ENCODE results near the gene COPS2. TPM values are rescaled to one million over a fixed set of nuclear protein-coding genes. Genes with fewer than 3 reads are reported as not detected.

The COPS2 gene
- total and polyA plus RNA-seq, 8 donors = 59.9 to 124 (median 93.2) TPM

DNA sequence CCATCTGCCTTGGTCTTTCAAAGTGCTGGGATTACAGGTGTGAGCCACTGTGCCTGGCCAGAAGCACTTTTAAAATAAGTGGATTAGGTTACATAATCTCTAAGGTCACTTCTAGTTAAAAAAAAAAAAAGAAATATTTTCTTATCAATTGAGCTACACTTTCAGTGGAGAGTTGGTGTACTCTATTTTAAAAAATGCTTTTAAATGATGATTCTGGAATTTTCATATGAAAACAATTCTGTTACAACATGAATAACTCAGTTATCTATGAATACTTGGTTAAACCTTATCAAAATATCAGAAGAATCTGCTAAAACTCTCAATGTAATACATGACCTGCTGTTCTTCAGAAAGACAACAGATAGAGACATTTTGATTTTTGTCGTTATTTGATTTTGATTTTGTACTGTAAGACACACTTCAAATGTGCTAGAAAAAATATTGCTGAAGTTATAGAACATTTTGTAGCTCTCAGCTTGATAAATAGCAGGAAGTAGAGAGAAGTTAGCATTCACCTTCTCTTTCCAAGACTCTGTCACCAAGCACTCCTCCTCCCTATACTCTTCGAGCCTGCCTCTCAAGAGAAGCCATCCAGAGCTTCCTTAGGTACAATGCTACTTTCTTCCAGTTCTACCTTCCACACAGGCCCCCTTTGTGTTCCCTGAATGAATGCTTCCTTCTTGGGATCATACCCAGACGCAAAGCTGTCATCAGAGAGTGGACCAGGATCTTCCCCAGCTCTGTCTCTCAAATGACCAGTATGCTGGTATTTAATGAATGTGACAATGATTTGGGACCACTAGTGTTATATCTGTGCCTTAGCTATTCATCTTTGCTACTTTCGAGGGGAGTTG, 61.9 kb downstream of the COPS2 start:
- no peaks in the 10 kb centered on the region for H3K36me3 ChIP-seq
- no peak overlapping the region for H3K27ac ChIP-seq
- ATAC-seq (peak; percentile 56), DNase-seq (no peak)
- TF ChIP-seq, protein P1, sequence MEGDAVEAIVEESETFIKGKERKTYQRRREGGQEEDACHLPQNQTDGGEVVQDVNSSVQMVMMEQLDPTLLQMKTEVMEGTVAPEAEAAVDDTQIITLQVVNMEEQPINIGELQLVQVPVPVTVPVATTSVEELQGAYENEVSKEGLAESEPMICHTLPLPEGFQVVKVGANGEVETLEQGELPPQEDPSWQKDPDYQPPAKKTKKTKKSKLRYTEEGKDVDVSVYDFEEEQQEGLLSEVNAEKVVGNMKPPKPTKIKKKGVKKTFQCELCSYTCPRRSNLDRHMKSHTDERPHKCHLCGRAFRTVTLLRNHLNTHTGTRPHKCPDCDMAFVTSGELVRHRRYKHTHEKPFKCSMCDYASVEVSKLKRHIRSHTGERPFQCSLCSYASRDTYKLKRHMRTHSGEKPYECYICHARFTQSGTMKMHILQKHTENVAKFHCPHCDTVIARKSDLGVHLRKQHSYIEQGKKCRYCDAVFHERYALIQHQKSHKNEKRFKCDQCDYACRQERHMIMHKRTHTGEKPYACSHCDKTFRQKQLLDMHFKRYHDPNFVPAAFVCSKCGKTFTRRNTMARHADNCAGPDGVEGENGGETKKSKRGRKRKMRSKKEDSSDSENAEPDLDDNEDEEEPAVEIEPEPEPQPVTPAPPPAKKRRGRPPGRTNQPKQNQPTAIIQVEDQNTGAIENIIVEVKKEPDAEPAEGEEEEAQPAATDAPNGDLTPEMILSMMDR (IDR thresholded peaks at IDR 0.05) = no peak
- intact Hi-C loops (cut with DNase I) = no loop called here
- H3K4me1 ChIP-seq = no peaks in the 10 kb centered on the region
- H3K4me3 ChIP-seq = no peak overlapping the region
- no peaks in the 10 kb centered on the region for H3K9me3 ChIP-seq
- no peaks in the 10 kb centered on the region for H3K27me3 ChIP-seq

DNA sequence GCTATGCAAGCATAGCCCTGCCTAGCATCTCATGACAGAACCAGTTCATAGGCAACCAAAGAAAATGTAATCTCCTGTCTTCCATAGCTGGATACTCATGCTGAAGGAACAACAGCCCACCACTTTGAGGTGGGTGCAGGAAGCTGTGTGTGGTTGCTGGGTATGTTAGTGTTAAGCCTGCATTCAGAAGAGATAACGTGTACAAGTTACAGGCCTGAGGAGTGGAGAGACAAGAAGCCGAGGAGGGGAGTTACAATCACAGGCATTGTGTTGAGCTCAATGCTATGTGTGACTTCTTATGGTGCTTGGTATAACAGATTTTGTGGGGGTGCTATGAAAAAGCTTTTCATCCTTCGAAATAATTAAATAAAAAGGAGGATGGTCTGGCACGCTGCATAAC, 66.4 kb downstream of the COPS2 start:
- intact Hi-C loops (cut with DNase I) = no loop called here

DNA sequence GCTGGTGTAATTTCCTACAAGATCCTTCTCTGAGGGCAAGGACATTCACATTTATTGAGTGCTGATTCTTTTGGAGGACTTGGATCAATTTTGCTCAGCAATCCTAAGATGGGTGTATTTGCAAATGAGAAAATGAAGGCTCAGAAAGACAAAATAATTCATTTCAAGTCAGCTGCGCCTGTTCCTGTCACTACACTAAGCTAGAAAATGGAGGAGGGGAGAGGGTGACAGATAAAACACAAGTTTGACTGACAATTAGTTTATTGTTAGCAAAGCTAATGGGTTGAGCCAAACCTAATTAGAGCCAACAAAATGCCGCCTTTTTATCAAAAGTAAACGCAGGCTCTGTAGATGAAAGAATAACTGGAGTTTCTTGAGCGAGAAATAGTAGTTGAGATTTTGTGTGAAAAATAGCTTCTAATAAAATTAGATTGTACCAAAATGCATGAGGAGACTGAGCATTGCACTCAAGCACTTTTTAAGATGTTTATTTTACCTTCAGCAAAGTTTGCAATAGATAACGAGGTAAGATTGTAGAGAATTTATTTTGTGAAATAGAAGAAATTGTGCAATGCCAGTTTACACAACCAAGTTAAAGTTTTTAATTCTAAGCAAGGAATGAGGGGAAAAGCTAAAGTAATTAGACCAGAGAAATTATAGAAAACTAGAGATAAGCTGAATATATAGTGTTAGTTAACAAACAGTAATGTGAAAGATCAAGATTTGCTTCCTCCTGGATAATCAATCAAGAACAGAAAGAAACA, 69.5 kb downstream of the COPS2 start:
- peak; percentile 43 for ATAC-seq
- peak overlapping the region in 1 of 2 donors; percentile 71 for H3K27ac ChIP-seq
- no peaks in the 10 kb centered on the region for H3K36me3 ChIP-seq
- intact Hi-C loops (cut with DNase I) = no loop called here
- TF ChIP-seq, protein P1 (IDR thresholded peaks at IDR 0.05) = no peak
- no peak overlapping the region for H3K4me3 ChIP-seq
- H3K4me1 ChIP-seq = no peaks in the 10 kb centered on the region
- peak in 2 of 4 donors; percentile 3 to 13 for DNase-seq
- H3K27me3 ChIP-seq = no peaks in the 10 kb centered on the region
- no peaks in the 10 kb centered on the region for H3K9me3 ChIP-seq

More for the DNA sequence above, 66.4 kb downstream of the COPS2 start:
- Histone ChIP-seq H3K27me3 (no peaks in the 10 kb centered on the region), H3K27ac (no peak overlapping the region), H3K4me3 (no peak overlapping the region), H3K36me3 (no peaks in the 10 kb centered on the region), H3K4me1 (no peaks in the 10 kb centered on the region), H3K9me3 (no peaks in the 10 kb centered on the region)
- DNase-seq (no peak), ATAC-seq (no peak)
- TF ChIP-seq, protein P1 (IDR thresholded peaks at IDR 0.05) = no peak

DNA sequence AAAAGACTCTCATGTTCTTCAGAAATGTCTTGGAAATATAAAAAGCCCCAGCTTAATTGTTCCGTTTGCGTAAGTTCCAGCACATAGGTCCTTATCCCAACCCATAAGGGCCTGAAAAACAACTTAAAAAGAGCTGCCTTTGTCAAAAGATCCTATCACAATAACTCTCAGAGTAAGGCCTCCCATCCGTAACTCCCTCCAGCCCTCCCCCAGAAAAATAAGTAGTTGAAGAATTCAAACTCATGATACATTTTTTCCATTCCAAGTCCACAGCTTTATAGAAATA, 71.2 kb downstream of the COPS2 start:
- Histone ChIP-seq H3K9me3 (no peaks in the 10 kb centered on the region), H3K27me3 (no peaks in the 10 kb centered on the region), H3K27ac (peak overlapping the region; percentile 60 to 71), H3K4me1 (no peaks in the 10 kb centered on the region), H3K36me3 (no peaks in the 10 kb centered on the region), H3K4me3 (no peak overlapping the region)
- TF ChIP-seq, protein P1 (IDR thresholded peaks at IDR 0.05) = no peak
- intact Hi-C loops (cut with DNase I) = no loop called here
- DNase-seq (no peak), ATAC-seq (peak; percentile 81)

Measured in left lung (tissue), 10 donors.